ENCODE data around the gene KRT3.
"Not testable (repeated sequence)": the region's sequence is repeated elsewhere in the genome, so short reads cannot be mapped to it uniquely, and the experiment has no call there.

The KRT3 gene

GRCh38 chr12:52777566-52777965 lies 18.4 kb downstream of the KRT3 start:
- DNase-seq: no peak

- DNase-seq: no peak
Observed at GRCh38 chr12:52776913-52777395, 19.0 kb downstream of the KRT3 start, which contains the start of gene KRT76. Gene KRT76 (minus strand): TSS chr12:52777345. CDS start chr12:52777291, 54 bp downstream.

- no peak for DNase-seq
Observed at GRCh38 chr12:52776435-52776834, 19.5 kb downstream of the KRT3 start.

GRCh38 chr12:52774629-52775250 lies 21.2 kb downstream of the KRT3 start:
- DNase-seq: no peak

- no peak for DNase-seq
Observed at GRCh38 chr12:52772772-52773171, 23.1 kb downstream of the KRT3 start.

GRCh38 chr12:52772188-52772587 lies 23.7 kb downstream of the KRT3 start:
- DNase-seq: no peak

GRCh38 chr12:52771505-52771904 lies 24.4 kb downstream of the KRT3 start:
- no peak for DNase-seq

- DNase-seq: no peak
Observed at GRCh38 chr12:52771088-52771487, 24.8 kb downstream of the KRT3 start.

- no peak for DNase-seq
Observed at GRCh38 chr12:52769946-52770345, 26.0 kb downstream of the KRT3 start.

GRCh38 chr12:52769354-52769753 lies 26.6 kb downstream of the KRT3 start:
- no peak for DNase-seq

GRCh38 chr12:52768479-52769200 lies 27.3 kb downstream of the KRT3 start:
- no peak for DNase-seq

- no peak for DNase-seq
Observed at GRCh38 chr12:52767427-52767826, 28.5 kb downstream of the KRT3 start.

- no peak for DNase-seq
Observed at GRCh38 chr12:52767020-52767379, 28.9 kb downstream of the KRT3 start.

- no peak for DNase-seq
Observed at GRCh38 chr12:52766351-52767019, 29.4 kb downstream of the KRT3 start.

- DNase-seq: no peak
Observed at GRCh38 chr12:52765702-52766101, 30.2 kb downstream of the KRT3 start.

- DNase-seq: no peak
Observed at GRCh38 chr12:52763991-52764390, 31.9 kb downstream of the KRT3 start.

GRCh38 chr12:52763036-52763659 lies 32.8 kb downstream of the KRT3 start:
- no peak for DNase-seq

- DNase-seq: no peak
Observed at GRCh38 chr12:52761802-52762201, 34.1 kb downstream of the KRT3 start.

- not testable (repeated sequence) for DNase-seq
Observed at GRCh38 chr12:52761218-52761617, 34.7 kb downstream of the KRT3 start.

GRCh38 chr12:52760623-52761022 lies 35.3 kb downstream of the KRT3 start:
- no peak for DNase-seq

GRCh38 chr12:52759695-52760094 lies 36.2 kb downstream of the KRT3 start:
- no peak for DNase-seq

GRCh38 chr12:52759218-52759617 lies 36.7 kb downstream of the KRT3 start:
- DNase-seq: no peak

- DNase-seq: no peak
Observed at GRCh38 chr12:52757449-52758176, 38.3 kb downstream of the KRT3 start.
